Astrocyte (in vitro differentiated cells and primary cell): Measurements from ENCODE around the gene HCN3.
"Not testable (repeated sequence)": the region's sequence is repeated elsewhere in the genome, so short reads cannot be mapped to it uniquely, and the experiment has no call there.

ENCODE experiments used
- CTCF ChIP-seq: IDR thresholded peaks from 2 replicates; pipeline ENCODE4 v1.5.1; 2011; ENCODE audit warnings: low read depth, mild to moderate bottlenecking, inconsistent platforms, low read length, moderate library complexity; ENCODE audit not compliant: insufficient read depth
- EZH2 ChIP-seq: IDR thresholded peaks from 2 replicates; pipeline ENCODE4 v1.6.1; 2012; ENCODE audit warnings: mild to moderate bottlenecking, low read length, inconsistent platforms; ENCODE audit not compliant: insufficient read depth

DNA sequence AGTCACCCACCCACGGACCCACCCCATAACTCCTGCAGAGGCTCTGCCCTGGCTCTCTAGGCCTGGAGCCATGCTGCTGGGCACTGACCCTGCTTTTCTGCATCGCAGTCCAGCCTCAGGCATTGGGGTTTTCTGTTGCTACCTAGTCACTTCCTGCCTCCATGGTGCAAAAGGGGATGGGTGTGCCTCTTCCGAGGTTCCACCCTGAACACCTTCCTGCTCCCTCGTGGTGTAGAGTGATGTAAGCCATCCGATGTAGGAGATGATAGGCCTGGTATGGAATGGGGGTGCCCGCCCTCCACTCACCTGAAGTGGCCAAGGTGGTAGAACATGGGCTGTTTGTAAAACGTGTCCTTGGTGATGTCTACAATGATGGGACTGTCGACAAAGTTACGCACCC is 41.9 kb upstream of the HCN3 start:
- not testable (repeated sequence) for TF ChIP-seq CTCF, EZH2
